ENCODE data around the gene R3HDM2.
A peak's percentile ranks its signal among the peaks of the same experiment; 100 is the strongest.

R3HDM2 gene

GRCh38 chr12:57236925-57237595 is 193.8 kb downstream of the R3HDM2 start:
- H3K27ac ChIP-seq (ENCODE audit: low read depth, low read length): no peak overlapping the region
- H3K27me3 ChIP-seq (ENCODE audit: control insufficient read depth, insufficient read depth, low read length): peaks cover 80% of the 10 kb centered on the region
- H3K36me3 ChIP-seq (ENCODE audit: control insufficient read depth, insufficient read depth, low read length): peaks cover 27% of the 10 kb centered on the region
- no peak overlapping the region for H3K9ac ChIP-seq (ENCODE audit: low read length)
- H3K4me1 ChIP-seq (ENCODE audit: control insufficient read depth, insufficient read depth, low read length): peaks cover 51% of the 10 kb centered on the region
- no peak overlapping the region for H3K4me3 ChIP-seq (ENCODE audit: low read depth, low read length)
- no peaks in the 10 kb centered on the region for H3K9me3 ChIP-seq (ENCODE audit: control insufficient read depth, insufficient read depth, low read depth, low read length)

DNA sequence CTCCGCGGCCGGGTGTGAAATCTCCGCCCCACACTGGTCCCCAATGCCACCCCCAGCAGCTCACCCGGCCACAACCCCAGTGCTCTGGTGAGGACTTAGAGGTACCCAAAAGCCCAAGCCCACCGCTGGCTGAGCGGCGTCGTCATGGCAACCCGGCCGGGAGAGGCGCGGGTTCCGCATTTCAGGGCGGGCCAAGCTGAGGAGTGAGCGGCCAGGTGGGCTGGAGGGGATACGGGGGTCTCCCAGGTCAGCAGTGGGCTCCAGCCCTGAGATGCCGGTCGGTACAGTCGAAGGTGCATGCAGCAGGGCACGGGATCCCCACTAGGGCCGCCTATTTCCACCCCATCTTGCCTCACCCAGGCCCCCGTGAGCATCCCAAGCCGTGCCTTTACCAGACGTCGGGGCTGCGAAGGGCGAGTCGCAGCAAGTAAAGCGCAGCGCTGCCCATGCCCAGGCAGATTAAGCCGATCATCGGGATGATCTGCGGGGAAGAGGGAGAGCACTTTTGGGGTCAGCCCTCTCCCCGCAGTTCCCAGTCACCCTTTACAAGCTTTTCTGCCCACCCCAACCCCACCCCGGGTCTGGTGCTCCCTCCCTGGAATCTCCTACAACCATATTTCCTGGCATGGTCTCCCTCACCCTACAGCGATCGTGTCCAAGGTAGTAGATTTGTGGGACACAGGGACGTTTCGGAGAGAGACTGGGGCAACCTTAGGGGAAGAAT is 194.5 kb downstream of the R3HDM2 start:
- H3K36me3 ChIP-seq (ENCODE audit: control insufficient read depth, insufficient read depth, low read length): peaks cover 34% of the 10 kb centered on the region
- no peak overlapping the region for H3K9ac ChIP-seq (ENCODE audit: low read length)
- H3K4me3 ChIP-seq (ENCODE audit: low read depth, low read length): no peak overlapping the region
- peaks cover 45% of the 10 kb centered on the region for H3K4me1 ChIP-seq (ENCODE audit: control insufficient read depth, insufficient read depth, low read length)
- H3K27ac ChIP-seq (ENCODE audit: low read depth, low read length): no peak overlapping the region
- no peaks in the 10 kb centered on the region for H3K9me3 ChIP-seq (ENCODE audit: control insufficient read depth, insufficient read depth, low read depth, low read length)
- H3K27me3 ChIP-seq (ENCODE audit: control insufficient read depth, insufficient read depth, low read length): peaks cover 73% of the 10 kb centered on the region

DNA sequence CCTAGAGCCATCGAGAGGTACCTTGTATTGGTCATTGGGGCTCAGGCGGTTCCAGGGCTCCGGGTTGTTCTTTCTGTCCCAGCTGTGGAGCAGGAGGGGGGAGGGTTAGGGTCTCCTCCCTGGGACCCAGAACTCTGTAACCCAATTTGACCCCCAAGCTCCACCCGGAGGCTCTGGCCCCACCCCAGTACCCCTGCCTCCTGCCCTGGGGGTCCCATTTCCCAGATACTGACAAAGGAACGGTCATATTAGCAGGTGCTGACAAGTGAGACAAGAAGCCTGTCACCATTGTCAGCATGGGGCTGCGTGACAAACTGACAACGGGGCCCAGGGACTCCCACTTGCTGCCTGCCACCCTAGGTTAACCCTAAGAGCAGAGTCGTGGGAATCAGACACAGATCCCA is 195.1 kb downstream of the R3HDM2 start:
- peaks cover 40% of the 10 kb centered on the region for H3K36me3 ChIP-seq (ENCODE audit: control insufficient read depth, insufficient read depth, low read length)
- peaks cover 41% of the 10 kb centered on the region for H3K4me1 ChIP-seq (ENCODE audit: control insufficient read depth, insufficient read depth, low read length)
- H3K27me3 ChIP-seq (ENCODE audit: control insufficient read depth, insufficient read depth, low read length): peaks cover 67% of the 10 kb centered on the region
- H3K9ac ChIP-seq (ENCODE audit: low read length): no peak overlapping the region
- no peak overlapping the region for H3K4me3 ChIP-seq (ENCODE audit: low read depth, low read length)
- H3K9me3 ChIP-seq (ENCODE audit: control insufficient read depth, insufficient read depth, low read depth, low read length): no peaks in the 10 kb centered on the region
- H3K27ac ChIP-seq (ENCODE audit: low read depth, low read length): no peak overlapping the region

GRCh38 chr12:57235017-57235727 is 195.7 kb downstream of the R3HDM2 start:
- Histone ChIP-seq H3K27ac (ENCODE audit: low read depth, low read length) (no peak overlapping the region), H3K9ac (ENCODE audit: low read length) (no peak overlapping the region), H3K27me3 (ENCODE audit: control insufficient read depth, insufficient read depth, low read length) (peaks cover 61% of the 10 kb centered on the region), H3K4me1 (ENCODE audit: control insufficient read depth, insufficient read depth, low read length) (peaks cover 40% of the 10 kb centered on the region), H3K9me3 (ENCODE audit: control insufficient read depth, insufficient read depth, low read depth, low read length) (no peaks in the 10 kb centered on the region), H3K36me3 (ENCODE audit: control insufficient read depth, insufficient read depth, low read length) (peaks cover 42% of the 10 kb centered on the region), H3K4me3 (ENCODE audit: low read depth, low read length) (no peak overlapping the region)

DNA sequence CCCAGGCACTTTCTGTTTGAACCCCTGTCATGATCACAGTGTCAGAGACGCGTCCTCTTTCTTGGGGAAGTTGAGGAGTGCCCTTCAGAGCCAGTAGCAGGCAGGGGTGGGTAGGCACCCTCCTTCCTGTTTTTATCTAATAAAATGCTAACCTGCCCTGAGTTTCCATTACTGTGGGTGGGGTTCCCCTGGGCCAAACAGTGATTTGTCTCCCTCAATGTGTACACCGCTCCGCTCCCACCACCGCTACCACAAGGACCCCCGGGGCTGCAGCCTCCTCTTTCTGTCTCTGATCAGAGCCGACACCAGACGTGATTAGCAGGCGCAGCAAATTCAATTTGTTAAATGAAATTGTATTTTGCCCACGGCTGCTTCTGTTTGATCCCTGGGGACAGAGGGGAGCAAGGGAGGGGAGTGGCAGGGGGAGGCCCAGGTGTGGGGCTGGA is 196.2 kb downstream of the R3HDM2 start:
- Histone ChIP-seq H3K36me3 (ENCODE audit: control insufficient read depth, insufficient read depth, low read length) (peaks cover 42% of the 10 kb centered on the region), H3K9ac (ENCODE audit: low read length) (no peak overlapping the region), H3K4me1 (ENCODE audit: control insufficient read depth, insufficient read depth, low read length) (peaks cover 38% of the 10 kb centered on the region), H3K27ac (ENCODE audit: low read depth, low read length) (no peak overlapping the region), H3K4me3 (ENCODE audit: low read depth, low read length) (no peak overlapping the region), H3K27me3 (ENCODE audit: control insufficient read depth, insufficient read depth, low read length) (peaks cover 55% of the 10 kb centered on the region), H3K9me3 (ENCODE audit: control insufficient read depth, insufficient read depth, low read depth, low read length) (no peaks in the 10 kb centered on the region)

GRCh38 chr12:57234233-57234570 is 196.6 kb downstream of the R3HDM2 start:
- Histone ChIP-seq H3K36me3 (ENCODE audit: control insufficient read depth, insufficient read depth, low read length) (peaks cover 42% of the 10 kb centered on the region), H3K4me3 (ENCODE audit: low read depth, low read length) (no peak overlapping the region), H3K4me1 (ENCODE audit: control insufficient read depth, insufficient read depth, low read length) (peaks cover 36% of the 10 kb centered on the region), H3K9ac (ENCODE audit: low read length) (no peak overlapping the region), H3K9me3 (ENCODE audit: control insufficient read depth, insufficient read depth, low read depth, low read length) (no peaks in the 10 kb centered on the region), H3K27me3 (ENCODE audit: control insufficient read depth, insufficient read depth, low read length) (peaks cover 51% of the 10 kb centered on the region), H3K27ac (ENCODE audit: low read depth, low read length) (no peak overlapping the region)

DNA sequence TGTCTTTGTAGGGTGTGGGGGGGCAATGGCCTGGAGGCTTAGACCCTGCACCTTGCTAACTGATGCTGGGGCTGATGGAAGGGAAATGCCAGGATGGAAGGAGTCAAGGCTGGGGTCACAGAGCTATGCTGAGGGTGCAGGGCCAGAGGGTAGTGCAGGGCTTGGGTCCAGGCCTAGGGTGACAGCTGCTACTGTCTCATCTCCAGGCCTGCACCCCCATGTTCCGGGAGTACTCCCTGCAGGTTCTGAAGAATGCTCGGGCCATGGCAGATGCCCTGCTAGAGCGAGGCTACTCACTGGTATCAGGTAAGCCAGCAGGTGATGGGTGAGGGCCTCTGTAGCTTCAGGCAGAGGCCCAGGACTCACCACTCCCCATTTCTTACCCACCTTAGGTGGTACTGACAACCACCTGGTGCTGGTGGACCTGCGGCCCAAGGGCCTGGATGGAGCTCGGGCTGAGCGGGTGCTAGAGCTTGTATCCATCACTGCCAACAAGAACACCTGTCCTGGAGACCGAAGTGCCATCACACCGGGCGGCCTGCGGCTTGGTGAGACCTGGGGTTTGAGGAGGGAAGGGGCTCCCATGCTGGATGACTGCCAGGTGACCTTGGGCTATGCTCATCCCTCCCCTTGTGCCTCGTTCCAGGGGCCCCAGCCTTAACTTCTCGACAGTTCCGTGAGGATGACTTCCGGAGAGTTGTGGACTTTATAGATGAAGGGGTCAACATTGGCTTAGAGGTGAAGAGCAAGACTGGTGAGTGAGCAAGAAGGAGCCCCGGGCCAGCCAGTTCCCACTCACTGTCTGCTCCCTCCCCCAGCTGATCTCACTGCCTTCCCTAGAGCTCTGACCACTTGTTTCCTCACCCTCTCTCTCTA is 197.2 kb downstream of the R3HDM2 start:
- H3K9ac ChIP-seq (ENCODE audit: low read length): no peak overlapping the region
- H3K27me3 ChIP-seq (ENCODE audit: control insufficient read depth, insufficient read depth, low read length): peaks cover 49% of the 10 kb centered on the region
- H3K4me3 ChIP-seq (ENCODE audit: low read depth, low read length): no peak overlapping the region
- H3K9me3 ChIP-seq (ENCODE audit: control insufficient read depth, insufficient read depth, low read depth, low read length): no peaks in the 10 kb centered on the region
- H3K27ac ChIP-seq (ENCODE audit: low read depth, low read length): no peak overlapping the region
- peaks cover 42% of the 10 kb centered on the region for H3K36me3 ChIP-seq (ENCODE audit: control insufficient read depth, insufficient read depth, low read length)
- peaks cover 40% of the 10 kb centered on the region for H3K4me1 ChIP-seq (ENCODE audit: control insufficient read depth, insufficient read depth, low read length)

DNA sequence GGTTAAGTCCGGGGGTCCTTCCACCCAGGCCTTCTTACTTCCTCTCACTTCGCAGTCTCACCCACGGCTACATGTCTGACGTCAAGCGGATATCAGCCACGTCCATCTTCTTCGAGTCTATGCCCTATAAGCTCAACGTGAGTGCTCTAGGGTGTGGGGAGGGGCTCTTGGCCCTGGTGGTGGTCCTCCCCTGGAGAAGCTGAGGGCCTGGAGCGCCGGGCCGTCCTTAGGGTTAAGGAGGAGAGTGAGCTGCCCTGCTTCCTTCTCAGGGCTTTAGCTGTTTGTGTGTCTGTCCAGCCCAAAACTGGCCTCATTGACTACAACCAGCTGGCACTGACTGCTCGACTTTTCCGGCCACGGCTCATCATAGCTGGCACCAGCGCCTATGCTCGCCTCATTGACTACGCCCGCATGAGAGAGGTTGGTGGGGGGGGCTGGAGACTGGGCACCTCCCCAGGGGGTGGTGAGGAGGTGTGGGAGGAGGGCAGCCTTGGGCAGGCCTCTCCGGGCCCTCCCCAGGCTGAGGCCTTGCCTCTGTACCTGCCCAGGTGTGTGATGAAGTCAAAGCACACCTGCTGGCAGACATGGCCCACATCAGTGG is 198.6 kb downstream of the R3HDM2 start:
- Histone ChIP-seq H3K36me3 (ENCODE audit: control insufficient read depth, insufficient read depth, low read length) (peaks cover 42% of the 10 kb centered on the region), H3K9me3 (ENCODE audit: control insufficient read depth, insufficient read depth, low read depth, low read length) (no peaks in the 10 kb centered on the region), H3K4me1 (ENCODE audit: control insufficient read depth, insufficient read depth, low read length) (peaks cover 38% of the 10 kb centered on the region), H3K27ac (ENCODE audit: low read depth, low read length) (no peak overlapping the region), H3K27me3 (ENCODE audit: control insufficient read depth, insufficient read depth, low read length) (peaks cover 43% of the 10 kb centered on the region), H3K4me3 (ENCODE audit: low read depth, low read length) (no peak overlapping the region), H3K9ac (ENCODE audit: low read length) (no peak overlapping the region)

DNA sequence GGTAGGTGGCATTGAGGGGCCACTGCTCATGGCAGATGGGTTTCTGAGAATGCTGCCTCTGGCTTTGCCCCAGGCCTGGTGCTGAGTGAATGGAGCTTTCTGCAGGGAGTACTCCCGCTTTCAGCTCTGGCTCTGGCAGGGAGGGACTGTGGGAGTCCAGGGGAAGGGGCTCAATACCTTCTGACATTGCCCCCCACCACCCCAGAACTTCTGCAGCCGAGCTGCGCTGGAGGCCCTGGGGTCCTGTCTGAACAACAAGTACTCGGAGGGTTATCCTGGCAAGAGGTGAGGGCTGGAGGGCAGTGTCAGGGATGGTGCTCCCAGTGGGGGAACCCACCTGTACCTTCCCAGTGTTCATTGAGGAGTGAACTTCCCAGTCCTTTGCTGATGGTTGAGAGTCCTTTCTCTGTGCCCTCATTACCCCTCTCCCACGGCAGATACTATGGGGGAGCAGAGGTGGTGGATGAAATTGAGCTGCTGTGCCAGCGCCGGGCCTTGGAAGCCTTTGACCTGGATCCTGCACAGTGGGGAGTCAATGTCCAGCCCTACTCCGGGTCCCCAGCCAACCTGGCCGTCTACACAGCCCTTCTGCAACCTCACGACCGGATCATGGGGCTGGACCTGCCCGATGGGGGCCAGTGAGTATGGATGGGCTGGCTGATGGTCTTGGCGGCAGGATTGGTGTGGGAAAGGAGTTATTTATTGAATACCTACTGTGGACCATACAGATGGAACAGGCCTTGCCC is 199.4 kb downstream of the R3HDM2 start:
- H3K36me3 ChIP-seq (ENCODE audit: control insufficient read depth, insufficient read depth, low read length): peaks cover 42% of the 10 kb centered on the region
- H3K27ac ChIP-seq (ENCODE audit: low read depth, low read length): no peak overlapping the region
- peaks cover 37% of the 10 kb centered on the region for H3K4me1 ChIP-seq (ENCODE audit: control insufficient read depth, insufficient read depth, low read length)
- H3K9ac ChIP-seq (ENCODE audit: low read length): peak overlapping the region; percentile 97
- H3K27me3 ChIP-seq (ENCODE audit: control insufficient read depth, insufficient read depth, low read length): peaks cover 41% of the 10 kb centered on the region
- H3K9me3 ChIP-seq (ENCODE audit: control insufficient read depth, insufficient read depth, low read depth, low read length): no peaks in the 10 kb centered on the region
- H3K4me3 ChIP-seq (ENCODE audit: low read depth, low read length): peak overlapping the region; percentile 81

All from HUES6 (cell line).